ELF-1 (cell line): ENCODE results near the gene CUEDC1.
A peak's percentile ranks its signal among the peaks of the same experiment; 100 is the strongest.

Experiments used
- DNase-seq: peaks from one replicate; pipeline ENCODE4 v3.0.0-alpha.2; 2016; ENCODE audit warnings: low read depth, low spot score

Gene CUEDC1

GRCh38 chr17:57835333-57835900 is 119.8 kb downstream of the CUEDC1 start:
- DNase-seq, result no peak

- peak; percentile 39 for DNase-seq
Observed at GRCh38 chr17:57834146-57834741, 121.0 kb downstream of the CUEDC1 start.

GRCh38 chr17:57833179-57833939 is 121.9 kb downstream of the CUEDC1 start:
- peak; percentile 87 for DNase-seq

- no peak for DNase-seq
Observed at GRCh38 chr17:57832314-57833178, 122.7 kb downstream of the CUEDC1 start.

GRCh38 chr17:57830880-57831279 is 124.3 kb downstream of the CUEDC1 start:
- no peak for DNase-seq

GRCh38 chr17:57823469-57824401 is 131.5 kb downstream of the CUEDC1 start:
- no peak for DNase-seq

GRCh38 chr17:57819867-57820266 is 135.3 kb downstream of the CUEDC1 start:
- DNase-seq, result no peak

- no peak for DNase-seq
Observed at GRCh38 chr17:57819285-57819684, 135.9 kb downstream of the CUEDC1 start.

- no peak for DNase-seq
Observed at GRCh38 chr17:57818066-57818465, 137.1 kb downstream of the CUEDC1 start.

GRCh38 chr17:57817299-57817698 is 137.9 kb downstream of the CUEDC1 start:
- no peak for DNase-seq

- no peak for DNase-seq
Observed at GRCh38 chr17:57814421-57814820, 140.8 kb downstream of the CUEDC1 start.

- DNase-seq, result no peak
Observed at GRCh38 chr17:57811638-57812280, 143.5 kb downstream of the CUEDC1 start.
